GM20431 (cell line): ENCODE results near the gene L1CAM.
"Not testable (repeated sequence)": the region's sequence is repeated elsewhere in the genome, so short reads cannot be mapped to it uniquely, and the experiment has no call there.

Experiments used
- in situ Hi-C: fragments of 300-500 bp; cut with MseI, MboI; formaldehyde crosslinking; loops from one replicate; pipeline ENCODE4 v1.15.0; 2020; ENCODE audit warnings: low sequenced_read_pairs; ENCODE audit not compliant: unreplicated experiment

L1CAM gene

DNA sequence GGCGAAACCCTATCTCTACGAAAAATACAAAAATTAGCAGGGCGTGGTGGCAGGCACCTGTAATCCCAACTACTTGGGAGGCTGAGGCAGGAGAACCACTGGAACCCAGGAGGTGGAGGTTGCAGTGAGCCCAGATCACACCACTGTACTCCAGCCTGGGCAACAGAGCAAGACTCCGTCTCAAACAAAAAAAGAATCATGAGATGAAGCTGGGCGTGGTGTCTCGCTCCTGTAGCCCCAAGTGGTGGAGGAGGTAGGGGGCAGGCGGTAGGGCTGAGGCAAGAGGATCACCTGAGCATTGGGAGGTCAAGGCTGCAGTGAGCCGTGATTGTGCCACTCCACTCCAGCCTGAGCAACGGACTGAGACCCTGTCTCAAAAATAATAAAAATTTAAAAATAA lies 67.9 kb downstream of the L1CAM start:
- in situ Hi-C loops = not testable (repeated sequence)

DNA sequence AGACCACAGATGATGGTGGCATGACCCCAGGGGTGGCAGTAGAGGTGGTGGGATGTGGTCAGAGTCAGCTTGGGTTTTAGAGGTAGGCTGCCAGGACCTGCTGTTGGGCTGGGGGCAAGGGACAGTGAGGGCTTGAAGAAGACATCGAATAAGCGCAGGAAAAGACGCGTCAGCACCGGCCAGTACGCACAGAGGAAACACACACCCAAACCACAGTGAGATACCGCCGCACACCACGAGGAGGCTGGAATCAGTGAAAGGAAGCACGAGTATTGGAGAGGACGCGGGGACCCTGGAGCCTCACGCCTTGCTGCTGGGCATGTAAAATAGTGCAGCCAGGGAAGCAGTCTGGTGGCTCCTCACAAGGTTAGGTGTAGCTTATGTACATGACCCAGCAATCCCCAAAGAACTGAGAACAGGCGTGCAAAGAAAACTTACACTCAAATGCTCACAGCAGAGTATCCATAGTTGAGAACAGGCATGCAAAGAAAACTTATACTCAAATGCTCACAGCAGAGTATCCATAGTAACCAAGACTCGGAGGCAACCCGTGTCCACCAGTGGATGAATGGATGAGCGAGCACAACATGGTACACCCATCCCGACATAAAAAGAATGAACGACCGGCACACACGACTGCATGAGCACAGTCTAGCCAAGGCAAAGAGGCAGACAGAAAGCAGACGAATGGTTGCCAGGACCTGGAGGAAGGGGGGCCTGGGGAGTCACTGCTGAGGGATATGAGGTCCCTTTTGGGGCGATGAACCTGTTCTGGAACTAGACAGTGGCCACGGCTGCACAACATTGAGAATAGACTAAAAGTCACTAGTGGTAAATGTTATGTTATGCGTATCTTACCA lies 68.9 kb downstream of the L1CAM start:
- in situ Hi-C loops = no loop called here

DNA sequence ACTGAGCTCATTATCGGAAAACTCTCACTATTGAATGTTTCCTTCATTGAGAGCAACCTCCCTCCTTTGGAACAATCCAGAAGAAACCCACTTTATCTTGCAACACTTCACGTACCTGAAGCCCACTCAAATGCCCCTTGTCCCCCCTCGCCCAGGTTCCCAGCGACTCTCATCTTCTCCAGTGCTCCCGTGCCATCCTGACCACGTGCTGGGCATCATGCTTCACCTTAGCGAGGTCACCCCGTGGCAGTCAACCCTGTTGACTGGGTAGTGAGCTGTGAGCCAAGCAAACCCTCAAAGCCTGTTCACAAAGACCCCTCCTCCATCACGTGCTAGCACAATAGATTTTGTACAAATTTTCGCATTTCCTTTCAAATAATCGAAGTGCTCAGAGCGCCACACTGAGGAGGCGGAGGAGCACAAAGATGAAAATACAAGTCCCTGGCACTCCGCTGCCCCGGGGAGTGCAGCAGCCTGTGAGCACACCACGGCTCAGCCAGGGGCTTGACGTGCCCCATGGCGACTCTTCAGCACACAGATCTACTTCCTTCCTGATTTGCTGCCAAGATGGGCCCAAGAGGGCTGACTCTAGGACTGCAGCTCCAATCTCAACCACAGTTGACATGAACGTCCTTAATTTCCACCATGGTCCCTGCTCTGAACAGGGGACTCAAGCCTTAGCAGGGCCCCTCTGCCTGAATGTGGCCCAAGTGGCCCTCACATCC lies 71.2 kb downstream of the L1CAM start:
- in situ Hi-C loops = no loop called here

DNA sequence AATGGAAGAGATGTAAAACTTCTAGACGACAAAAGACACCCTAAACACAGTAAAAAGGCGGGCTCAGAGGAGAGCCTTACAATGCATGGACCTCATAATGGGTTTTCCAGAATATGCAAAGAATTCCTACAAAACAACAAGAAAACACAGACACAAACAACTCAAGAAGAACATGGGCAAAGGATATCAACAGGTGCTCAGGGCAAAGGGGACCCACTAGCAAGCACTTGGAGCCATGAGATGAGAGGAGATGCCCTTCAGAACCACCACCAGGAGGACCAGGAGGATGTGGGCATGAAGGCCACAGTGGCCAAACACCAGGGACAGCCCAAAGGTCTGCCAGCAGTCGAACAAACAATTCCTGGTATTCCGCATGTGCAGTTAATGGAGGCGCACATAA lies 72.8 kb downstream of the L1CAM start:
- in situ Hi-C loops = no loop called here

DNA sequence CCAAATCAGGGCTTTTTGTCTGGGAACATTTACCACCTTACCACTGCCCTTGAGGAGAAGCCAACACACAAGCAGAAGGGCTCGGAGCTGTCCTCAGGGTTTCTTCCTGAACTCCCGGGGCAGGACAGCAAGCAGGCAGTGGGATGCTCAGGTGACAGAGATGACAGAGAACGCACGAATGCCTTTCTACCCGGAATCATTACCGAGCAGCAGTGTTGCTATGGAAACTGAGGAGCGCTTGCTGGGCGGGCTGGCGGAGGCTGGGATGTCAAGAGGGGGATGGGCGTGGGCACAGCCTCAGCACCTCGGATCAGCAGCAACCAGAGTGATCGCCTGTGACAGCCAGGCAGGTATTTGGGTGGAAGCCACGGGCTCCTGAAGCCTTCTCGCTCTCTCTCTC lies 73.8 kb downstream of the L1CAM start:
- in situ Hi-C loops = no loop called here
